Adrenal gland (tissue), 12 donors: ENCODE data around the gene HOXA9. TPM values are rescaled to one million over a fixed set of nuclear protein-coding genes. Genes with fewer than 3 reads are reported as not detected.
A peak's percentile ranks its signal among the peaks of the same experiment; 100 is the strongest.

Source experiments
- DNase-seq, 7 donors: peaks; one replicate each; pipeline ENCODE4 v3.0.0-alpha.2; 2019 to 2020
- H3K27ac ChIP-seq, 5 donors: fragments of 200-600 bp; sonication (generic) in 4 of 5; 1 replicate in 3 of 5; 2 replicates in 2 of 5; pipeline versions ENCODE4 v1.5.1 to v1.8.0; 2016 to 2020; ENCODE audit warnings: mild to moderate bottlenecking in 1 of 5
- H3K27me3 ChIP-seq: fragments of 200-600 bp; 2 replicates; pipeline ENCODE4 v1.8.0; 2021
- H3K36me3 ChIP-seq, 2 donors: fragments of 200-600 bp; replicated peaks in 1 of 2; 1 replicate in 1 of 2; 2 replicates in 1 of 2; pipeline versions ENCODE4 v1.5.1 to v1.8.0; 2018 to 2022
- H3K4me1 ChIP-seq, 2 donors: fragments of 200-600 bp; replicated peaks in 1 of 2; 1 replicate in 1 of 2; 2 replicates in 1 of 2; pipeline versions ENCODE4 v1.5.1 to v1.8.0; 2018 to 2021
- H3K4me3 ChIP-seq, 4 donors: fragments of 200-600 bp; sonication (generic) in 3 of 4; one replicate each; pipeline ENCODE4 v1.5.1; 2016 to 2018
- H3K9me3 ChIP-seq, 3 donors: fragments of 200-600 bp; sonication (generic) in 1 of 3; replicated peaks in 1 of 3; 1 replicate in 2 of 3; 2 replicates in 1 of 3; pipeline versions ENCODE4 v1.5.1 to v1.8.0; 2016 to 2021
- POLR2A ChIP-seq, 2 donors: fragments of 450-650 bp; IDR thresholded peaks; one replicate each; pipeline ENCODE4 v1.6.1; 2017; ENCODE audit warnings: antibody characterized with exemption in 2 of 2, mild to moderate bottlenecking in 2 of 2, moderate library complexity in 1 of 2
- WGBS, 4 donors: extraction: QIAGEN DNeasy Blood & Tissue Kit in 2 of 4; methylation state at CpG; one replicate each; pipeline versions ENCODE4 v1.1.5 to v1.1.7; 2013 to 2017; 5-methylcytosine and 5-hydroxymethylcytosine counted together
- intact Hi-C, 2 donors: fragments of 100-400 bp; cut with DNase I; formaldehyde crosslinking; loops; one replicate each; pipeline versions ENCODE4 v1.14.1 to v1.15.0; 2022 to 2023
- polyA plus RNA-seq, 3 donors: library from polyadenylated mRNA; stranded (reverse); fragments of 200-250 nt in 2 of 3; fragments of 350-450 nt in 1 of 3; fragmentation: Illumina TruSeq in 1 of 3; extraction: RNeasy Lipid Tissue Mini Kit (QIAGEN cat#74804) in 1 of 3; gene quantifications; one replicate each; pipeline ENCODE4 v1.2.3, GENCODE V29; 2013 to 2014
- total RNA-seq, 9 donors: library from RNA; depleted of rRNA in 4 of 9; stranded (reverse); fragments of >200 nt in 4 of 9; fragments of 120-200 nt in 1 of 9; fragmentation: NEBNext Ultra II Directional in 1 of 9; extraction: Animal tissue kit (Norgen Biotek cat#: 25700) in 1 of 9; gene quantifications; one replicate each; pipeline versions ENCODE4 v1.1.0 to v1.2.4, GENCODE V29; 2013 to 2023
- TF ChIP-seq, protein P1 (sequence below), 6 experiments: fragments of 450-650 bp in 4 of 6; fragments of 200-600 bp in 2 of 6; sonication (generic) in 1 of 6; IDR thresholded peaks; 1 replicate in 5 of 6; 2 replicates in 1 of 6; pipeline versions ENCODE4 v1.5.1 to v1.8.0; 2016 to 2021; ENCODE audit warnings: antibody characterized with exemption in 6 of 6, mild to moderate bottlenecking in 2 of 6, moderate library complexity in 1 of 6
- donor health status: healthy with polysubstance abuse.
- donor health status: Bipolar disorder and iron deficiency.
- donor health status: DM: yes; HTN: yes; CAD: no.
- donor health status: DM: no; HTN: no; CAD: no.
- donor health status: DM: no; HTN: no; CAD: no.
- donor health status: DM: yes; HTN: yes; CAD: no.

Gene HOXA9
- total and polyA plus RNA-seq, 12 donors = 2.6 to 26.7 (median 11.7) TPM

- intact Hi-C loops = no loop called here
- 66 to 74% (median 70%) methylated on average over 14 of the region's 14 CpGs for WGBS, 4 donors
- Histone ChIP-seq H3K27ac (no peak overlapping the region), H3K4me3 (no peak overlapping the region), H3K27me3 (peaks cover 73% of the 10 kb centered on the region), H3K36me3 (no peaks in the 10 kb centered on the region), H3K9me3 (no peaks in the 10 kb centered on the region), H3K4me1 (peaks cover 13 to 15% of the 10 kb centered on the region in 2 donors)
- TF ChIP-seq POLR2A (IDR thresholded peaks at IDR 0.05) = no peak
- TF ChIP-seq, protein P1, sequence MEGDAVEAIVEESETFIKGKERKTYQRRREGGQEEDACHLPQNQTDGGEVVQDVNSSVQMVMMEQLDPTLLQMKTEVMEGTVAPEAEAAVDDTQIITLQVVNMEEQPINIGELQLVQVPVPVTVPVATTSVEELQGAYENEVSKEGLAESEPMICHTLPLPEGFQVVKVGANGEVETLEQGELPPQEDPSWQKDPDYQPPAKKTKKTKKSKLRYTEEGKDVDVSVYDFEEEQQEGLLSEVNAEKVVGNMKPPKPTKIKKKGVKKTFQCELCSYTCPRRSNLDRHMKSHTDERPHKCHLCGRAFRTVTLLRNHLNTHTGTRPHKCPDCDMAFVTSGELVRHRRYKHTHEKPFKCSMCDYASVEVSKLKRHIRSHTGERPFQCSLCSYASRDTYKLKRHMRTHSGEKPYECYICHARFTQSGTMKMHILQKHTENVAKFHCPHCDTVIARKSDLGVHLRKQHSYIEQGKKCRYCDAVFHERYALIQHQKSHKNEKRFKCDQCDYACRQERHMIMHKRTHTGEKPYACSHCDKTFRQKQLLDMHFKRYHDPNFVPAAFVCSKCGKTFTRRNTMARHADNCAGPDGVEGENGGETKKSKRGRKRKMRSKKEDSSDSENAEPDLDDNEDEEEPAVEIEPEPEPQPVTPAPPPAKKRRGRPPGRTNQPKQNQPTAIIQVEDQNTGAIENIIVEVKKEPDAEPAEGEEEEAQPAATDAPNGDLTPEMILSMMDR (IDR thresholded peaks at IDR 0.05) = no peak
- DNase-seq = peak in 1 of 7 donors; percentile 39
Measured at GRCh38 chr7:27179030-27179429, 13.7 kb upstream of the HOXA9 start.

DNA sequence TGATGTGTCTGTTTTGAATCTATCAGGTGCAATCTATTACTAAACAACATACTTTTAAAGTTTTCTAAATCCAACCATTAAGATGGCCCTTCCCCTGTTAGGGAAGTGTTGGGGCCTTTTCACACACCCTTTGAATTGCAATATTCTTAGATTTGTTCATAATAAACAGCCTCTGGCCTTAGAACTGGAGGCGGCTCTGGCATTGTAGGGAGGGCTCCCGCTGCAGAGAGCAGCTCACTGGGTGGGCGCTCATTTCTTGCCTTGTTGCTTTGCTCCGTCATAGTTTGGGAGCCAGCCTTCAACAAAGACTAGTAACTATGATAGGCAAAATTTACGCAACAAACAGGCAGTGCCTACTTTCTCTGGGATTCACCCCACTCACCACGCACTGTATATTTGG, 13.0 kb upstream of the HOXA9 start:
- peak in 1 of 7 donors; percentile 36 for DNase-seq
- Histone ChIP-seq H3K4me1 (peaks cover 13 to 17% of the 10 kb centered on the region in 2 donors), H3K27ac (no peak overlapping the region), H3K27me3 (peaks cover 73% of the 10 kb centered on the region), H3K4me3 (no peak overlapping the region), H3K36me3 (no peaks in the 10 kb centered on the region), H3K9me3 (no peaks in the 10 kb centered on the region)
- WGBS, 4 donors = 89 to 97% (median 92%) methylated on average over 6 of the region's 6 CpGs
- intact Hi-C loops = no loop called here
- no peak for TF ChIP-seq POLR2A (IDR thresholded peaks at IDR 0.05)
- TF ChIP-seq, protein P1 (IDR thresholded peaks at IDR 0.05) = no peak

DNA sequence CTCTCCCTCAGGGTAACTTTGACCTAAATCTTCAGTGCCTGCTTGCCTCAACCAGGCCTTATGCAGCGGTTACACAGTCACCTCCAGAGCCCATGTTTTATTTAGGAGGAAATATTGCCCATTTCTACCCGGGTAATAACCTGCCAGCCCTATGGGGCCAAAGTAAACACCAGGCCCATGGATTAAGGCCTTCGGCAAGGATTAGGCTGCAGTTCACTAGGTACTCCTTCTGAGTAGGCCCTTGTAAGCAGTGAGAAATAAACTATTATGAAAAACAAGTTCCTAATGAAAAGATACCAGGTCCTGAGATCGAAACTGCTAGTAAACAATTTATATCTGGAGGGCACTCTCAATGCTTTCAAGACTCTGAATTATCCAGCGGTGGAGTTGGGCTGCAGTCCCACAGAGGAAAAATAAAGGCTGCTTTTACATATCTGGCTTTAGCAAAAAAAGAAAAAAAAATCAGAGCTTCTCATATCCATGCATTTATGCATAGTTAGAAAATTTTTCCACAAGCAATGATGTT, 12.5 kb upstream of the HOXA9 start:
- intact Hi-C loops = no loop called here
- no peak overlapping the region for H3K27ac ChIP-seq

DNA sequence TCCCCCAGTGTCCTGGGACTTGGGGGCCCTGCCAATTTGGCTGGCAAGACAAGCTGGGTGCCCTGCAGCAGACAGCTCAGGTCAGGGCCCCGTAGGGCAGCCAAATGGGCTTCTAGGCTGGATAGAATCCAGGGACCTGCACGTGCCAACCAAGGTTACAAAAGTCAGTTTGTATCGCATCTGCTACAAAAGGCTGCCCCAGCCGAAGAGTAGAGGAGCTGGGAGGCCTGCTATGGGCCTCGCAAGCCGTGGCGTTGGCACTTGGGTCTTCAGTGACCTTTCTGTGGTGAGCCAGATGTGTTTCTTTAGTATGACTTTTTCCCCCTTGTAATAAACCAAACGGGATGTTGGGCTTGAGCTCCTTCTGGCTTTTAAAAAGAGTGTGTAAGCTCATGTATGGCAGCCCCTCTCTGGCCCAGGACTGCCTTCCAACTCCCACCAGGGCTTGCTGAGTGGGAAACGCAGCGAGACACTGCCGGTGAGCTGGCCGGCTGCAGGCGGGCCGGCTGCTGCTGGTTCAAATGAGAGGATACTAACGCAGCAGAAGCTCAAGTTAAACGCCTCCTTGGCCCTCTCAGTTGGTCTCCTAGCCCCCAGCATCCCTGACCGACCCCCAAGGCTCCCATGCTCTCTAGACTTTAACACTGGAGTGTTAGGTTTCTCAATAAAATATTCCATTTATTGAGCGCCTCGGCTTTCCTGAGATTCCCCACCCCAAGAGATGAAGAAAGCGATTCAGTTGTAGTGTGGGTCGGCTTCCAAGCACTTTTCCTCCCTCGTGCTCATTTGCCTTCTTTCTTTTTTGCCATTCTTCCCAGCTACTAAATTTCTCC, 11.8 kb upstream of the HOXA9 start:
- Histone ChIP-seq H3K4me3 (no peak overlapping the region), H3K27me3 (peaks cover 64% of the 10 kb centered on the region), H3K9me3 (no peaks in the 10 kb centered on the region), H3K4me1 (peaks cover 16 to 25% of the 10 kb centered on the region in 2 donors), H3K27ac (no peak overlapping the region), H3K36me3 (no peaks in the 10 kb centered on the region)
- no peak for TF ChIP-seq POLR2A (IDR thresholded peaks at IDR 0.05)
- TF ChIP-seq, protein P1 (IDR thresholded peaks at IDR 0.05) = no peak
- WGBS, 4 donors = 82 to 90% (median 87%) methylated on average over 16 to 22 of the region's 22 CpGs
- DNase-seq = peak in 3 of 7 donors; percentile 13 to 37 (median 17)
- intact Hi-C loops = no loop called here

More for the DNA sequence above, 12.5 kb upstream of the HOXA9 start:
- TF ChIP-seq POLR2A (IDR thresholded peaks at IDR 0.05) = no peak
- TF ChIP-seq, protein P1 (IDR thresholded peaks at IDR 0.05) = no peak
- DNase-seq = peak in 1 of 7 donors; percentile 17
- Histone ChIP-seq H3K36me3 (no peaks in the 10 kb centered on the region), H3K4me1 (peaks cover 11 to 22% of the 10 kb centered on the region in 2 donors), H3K27me3 (peaks cover 71% of the 10 kb centered on the region), H3K9me3 (no peaks in the 10 kb centered on the region), H3K4me3 (no peak overlapping the region)
- WGBS, 4 donors = 89 to 95% (median 91%) methylated on average over 5 of the region's 5 CpGs
